ENCODE measurements around the gene SLC2A11.

The SLC2A11 gene

GRCh38 chr22:23818541-23818940 is 39.1 kb upstream of the SLC2A11 start:
- no peak for TF ChIP-seq CTCF (IDR thresholded peaks at IDR 0.05; ENCODE audit: extremely low read depth, insufficient read depth, missing control alignments)
- DNase-seq (ENCODE audit: low spot score), result no peak
- in situ Hi-C loops (cut with MboI; ENCODE audit: low pct_unique_long_range_greater_than_20kb, low sequenced_read_pairs, unreplicated experiment), result no loop called here

GRCh38 chr22:23820748-23821211 is 36.9 kb upstream of the SLC2A11 start:
- in situ Hi-C loops (cut with MboI; ENCODE audit: low pct_unique_long_range_greater_than_20kb, low sequenced_read_pairs, unreplicated experiment), result no loop called here
- no peak for TF ChIP-seq CTCF (IDR thresholded peaks at IDR 0.05; ENCODE audit: extremely low read depth, insufficient read depth, missing control alignments)
- no peak for DNase-seq (ENCODE audit: low spot score)

- in situ Hi-C loops (cut with MboI; ENCODE audit: low pct_unique_long_range_greater_than_20kb, low sequenced_read_pairs, unreplicated experiment), result no loop called here
- no peak for TF ChIP-seq CTCF (IDR thresholded peaks at IDR 0.05; ENCODE audit: extremely low read depth, insufficient read depth, missing control alignments)
- DNase-seq (ENCODE audit: low spot score), result no peak
Measured at GRCh38 chr22:23822101-23822671, 35.5 kb upstream of the SLC2A11 start.

GRCh38 chr22:23823331-23823791 is 34.3 kb upstream of the SLC2A11 start:
- in situ Hi-C loops (cut with MboI; ENCODE audit: low pct_unique_long_range_greater_than_20kb, low sequenced_read_pairs, unreplicated experiment), result no loop called here
- TF ChIP-seq CTCF (IDR thresholded peaks at IDR 0.05; ENCODE audit: extremely low read depth, insufficient read depth, missing control alignments), result no peak
- no peak for DNase-seq (ENCODE audit: low spot score)

- TF ChIP-seq CTCF (IDR thresholded peaks at IDR 0.05; ENCODE audit: extremely low read depth, insufficient read depth, missing control alignments), result no peak
Measured at GRCh38 chr22:23824476-23825245, 33.0 kb upstream of the SLC2A11 start.

GRCh38 chr22:23825246-23825905 is 32.3 kb upstream of the SLC2A11 start:
- in situ Hi-C loops (cut with MboI; ENCODE audit: low pct_unique_long_range_greater_than_20kb, low sequenced_read_pairs, unreplicated experiment), result no loop called here
- no peak for TF ChIP-seq CTCF (IDR thresholded peaks at IDR 0.05; ENCODE audit: extremely low read depth, insufficient read depth, missing control alignments)
- DNase-seq (ENCODE audit: low spot score), result no peak

More at GRCh38 chr22:23824476-23825245, 33.0 kb upstream of the SLC2A11 start:
- DNase-seq (ENCODE audit: low spot score), result no peak
- in situ Hi-C loops (cut with MboI; ENCODE audit: low pct_unique_long_range_greater_than_20kb, low sequenced_read_pairs, unreplicated experiment), result no loop called here
